ENCODE data around the gene KLC1. TPM values are rescaled to one million over a fixed set of nuclear protein-coding genes. Genes with fewer than 3 reads are reported as not detected.

KLC1 gene
- total RNA-seq, 6 experiments from 2014 or later, result 179 to 204 (median 189) TPM

GRCh38 chr14:103731481-103731880, 102.5 kb downstream of the KLC1 start:
- Mint-ChIP-seq H3K9me3 (no peaks in the 10 kb centered on the region), H3K27me3 (ENCODE audit: insufficient read depth) (peaks cover 5% of the 10 kb centered on the region), H3K36me3 (ENCODE audit: low read depth) (peaks cover 7% of the 10 kb centered on the region; the same call in 1 of the 2 replicates), H3K4me3 (no peak overlapping the region), H3K27ac (no peak overlapping the region), H3K4me1 (ENCODE audit: low read depth) (0 out of 2 replicates have a peak, but pooled peaks cover 5% of the 10 kb centered on the region)
- TF ChIP-seq, protein P1, sequence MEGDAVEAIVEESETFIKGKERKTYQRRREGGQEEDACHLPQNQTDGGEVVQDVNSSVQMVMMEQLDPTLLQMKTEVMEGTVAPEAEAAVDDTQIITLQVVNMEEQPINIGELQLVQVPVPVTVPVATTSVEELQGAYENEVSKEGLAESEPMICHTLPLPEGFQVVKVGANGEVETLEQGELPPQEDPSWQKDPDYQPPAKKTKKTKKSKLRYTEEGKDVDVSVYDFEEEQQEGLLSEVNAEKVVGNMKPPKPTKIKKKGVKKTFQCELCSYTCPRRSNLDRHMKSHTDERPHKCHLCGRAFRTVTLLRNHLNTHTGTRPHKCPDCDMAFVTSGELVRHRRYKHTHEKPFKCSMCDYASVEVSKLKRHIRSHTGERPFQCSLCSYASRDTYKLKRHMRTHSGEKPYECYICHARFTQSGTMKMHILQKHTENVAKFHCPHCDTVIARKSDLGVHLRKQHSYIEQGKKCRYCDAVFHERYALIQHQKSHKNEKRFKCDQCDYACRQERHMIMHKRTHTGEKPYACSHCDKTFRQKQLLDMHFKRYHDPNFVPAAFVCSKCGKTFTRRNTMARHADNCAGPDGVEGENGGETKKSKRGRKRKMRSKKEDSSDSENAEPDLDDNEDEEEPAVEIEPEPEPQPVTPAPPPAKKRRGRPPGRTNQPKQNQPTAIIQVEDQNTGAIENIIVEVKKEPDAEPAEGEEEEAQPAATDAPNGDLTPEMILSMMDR (IDR thresholded peaks at IDR 0.05), result no peak
- no peak for DNase-seq

DNA sequence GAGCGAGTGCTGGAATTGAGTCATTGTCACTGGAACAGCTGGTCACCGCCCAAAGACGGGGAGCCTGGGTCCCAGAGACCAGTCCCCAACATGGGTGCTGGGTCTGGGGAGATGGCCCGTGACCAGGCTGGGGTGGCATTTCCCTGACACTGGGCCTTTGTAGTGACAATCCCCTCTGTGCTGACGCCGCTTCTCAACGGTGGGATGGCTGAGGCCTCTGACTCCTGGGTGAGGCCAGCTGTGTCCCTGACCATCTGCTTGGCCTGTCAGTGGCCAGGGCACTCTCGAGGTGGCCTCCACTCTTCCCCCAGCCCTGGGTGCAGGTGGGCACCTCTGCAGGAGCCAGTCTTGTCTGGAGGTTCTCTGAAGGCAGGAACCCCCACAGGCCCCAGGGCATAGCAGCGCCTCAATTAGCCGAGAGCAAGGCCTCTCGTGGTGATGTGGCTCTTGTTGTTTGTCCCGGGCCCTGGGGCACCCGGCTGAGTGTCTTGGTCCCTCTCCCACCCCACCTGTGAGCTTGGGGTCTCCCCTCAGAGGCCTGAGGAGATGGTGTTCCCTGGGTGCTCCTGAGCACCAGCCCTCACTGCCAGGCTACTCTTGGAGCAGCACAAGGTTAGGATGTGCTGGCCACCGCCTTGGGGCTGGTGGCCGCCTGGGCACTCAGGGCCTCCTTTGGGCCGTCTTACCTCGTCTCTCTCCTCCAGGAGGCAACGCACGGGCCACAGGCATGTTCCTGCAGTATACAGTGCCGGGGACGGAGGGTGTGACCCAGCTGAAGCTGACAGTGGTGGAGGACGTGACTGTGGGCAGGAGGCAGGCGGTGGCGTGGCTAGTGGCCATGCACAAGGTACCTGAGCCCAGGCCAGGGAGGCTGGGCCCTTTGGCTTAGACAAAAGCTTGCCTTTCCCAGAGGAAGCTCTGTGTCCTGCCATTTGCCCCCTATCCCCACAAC, 103.2 kb downstream of the KLC1 start:
- no peak overlapping the region for H3K4me3 Mint-ChIP-seq
- peaks cover 7% of the 10 kb centered on the region; the same call in 1 of the 2 replicates for H3K36me3 Mint-ChIP-seq (ENCODE audit: low read depth)
- H3K27ac Mint-ChIP-seq, result no peak overlapping the region
- H3K4me1 Mint-ChIP-seq (ENCODE audit: low read depth), result 0 out of 2 replicates have a peak, but pooled peaks cover 5% of the 10 kb centered on the region
- no peaks in the 10 kb centered on the region for H3K9me3 Mint-ChIP-seq
- TF ChIP-seq, protein P1 (IDR thresholded peaks at IDR 0.05), result no peak
- H3K27me3 Mint-ChIP-seq (ENCODE audit: insufficient read depth), result peaks cover 5% of the 10 kb centered on the region
- no peak for DNase-seq

DNA sequence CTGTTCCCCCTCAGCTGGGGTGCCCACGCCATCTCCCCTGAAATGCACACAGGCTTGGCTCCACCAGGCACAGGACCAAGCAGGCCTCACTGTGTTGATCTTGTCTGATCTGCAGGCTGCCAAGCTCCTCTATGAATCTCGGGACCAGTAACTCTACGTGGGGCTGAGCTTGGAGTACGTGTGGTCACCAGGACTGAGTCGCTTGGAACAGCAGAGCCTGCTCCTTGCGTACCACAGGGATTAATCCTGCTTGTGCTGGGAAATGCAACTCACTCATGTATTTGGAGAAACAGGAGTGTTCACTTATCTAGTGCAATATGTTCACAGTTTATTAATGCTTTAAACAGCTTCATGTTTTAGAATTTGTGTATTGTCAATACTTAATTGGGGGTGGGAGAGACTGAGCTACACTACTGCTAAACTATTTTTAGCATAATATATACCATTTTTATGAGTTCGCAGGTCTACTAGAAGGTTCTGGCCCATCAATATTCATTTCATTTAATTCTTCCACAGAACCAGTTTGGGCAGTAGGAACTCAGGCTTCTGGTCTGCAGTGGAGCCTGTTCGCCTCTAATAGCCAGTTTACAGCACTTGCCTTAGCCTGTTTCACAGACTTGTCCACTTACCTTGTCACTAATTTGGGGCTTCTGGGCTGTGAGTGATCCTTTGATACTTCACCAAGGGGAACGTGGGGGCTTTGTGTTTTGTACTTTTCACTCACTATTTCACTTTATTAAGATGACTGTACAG, 104.0 kb downstream of the KLC1 start:
- Mint-ChIP-seq H3K4me1 (ENCODE audit: low read depth) (peaks cover 7% of the 10 kb centered on the region; the same call in 1 of the 2 replicates), H3K27ac (no peak overlapping the region), H3K36me3 (ENCODE audit: low read depth) (peaks cover 7% of the 10 kb centered on the region; the same call in 1 of the 2 replicates), H3K9me3 (no peaks in the 10 kb centered on the region), H3K27me3 (ENCODE audit: insufficient read depth) (peaks cover 5% of the 10 kb centered on the region), H3K4me3 (no peak overlapping the region)
- DNase-seq, result no peak
- TF ChIP-seq, protein P1 (IDR thresholded peaks at IDR 0.05), result no peak

- Mint-ChIP-seq H3K9me3 (no peaks in the 10 kb centered on the region), H3K4me1 (ENCODE audit: low read depth) (peaks cover 12% of the 10 kb centered on the region; the same call in 1 of the 2 replicates), H3K4me3 (no peak overlapping the region), H3K36me3 (ENCODE audit: low read depth) (peaks cover 3% of the 10 kb centered on the region; the same call in 1 of the 2 replicates), H3K27ac (no peak overlapping the region), H3K27me3 (ENCODE audit: insufficient read depth) (peaks cover 9% of the 10 kb centered on the region)
- peak; percentile 30 for DNase-seq
- TF ChIP-seq, protein P1 (IDR thresholded peaks at IDR 0.05), result no peak
These were observed 104.6 kb downstream of the KLC1 start for GRCh38 chr14:103733651-103734050.

DNA sequence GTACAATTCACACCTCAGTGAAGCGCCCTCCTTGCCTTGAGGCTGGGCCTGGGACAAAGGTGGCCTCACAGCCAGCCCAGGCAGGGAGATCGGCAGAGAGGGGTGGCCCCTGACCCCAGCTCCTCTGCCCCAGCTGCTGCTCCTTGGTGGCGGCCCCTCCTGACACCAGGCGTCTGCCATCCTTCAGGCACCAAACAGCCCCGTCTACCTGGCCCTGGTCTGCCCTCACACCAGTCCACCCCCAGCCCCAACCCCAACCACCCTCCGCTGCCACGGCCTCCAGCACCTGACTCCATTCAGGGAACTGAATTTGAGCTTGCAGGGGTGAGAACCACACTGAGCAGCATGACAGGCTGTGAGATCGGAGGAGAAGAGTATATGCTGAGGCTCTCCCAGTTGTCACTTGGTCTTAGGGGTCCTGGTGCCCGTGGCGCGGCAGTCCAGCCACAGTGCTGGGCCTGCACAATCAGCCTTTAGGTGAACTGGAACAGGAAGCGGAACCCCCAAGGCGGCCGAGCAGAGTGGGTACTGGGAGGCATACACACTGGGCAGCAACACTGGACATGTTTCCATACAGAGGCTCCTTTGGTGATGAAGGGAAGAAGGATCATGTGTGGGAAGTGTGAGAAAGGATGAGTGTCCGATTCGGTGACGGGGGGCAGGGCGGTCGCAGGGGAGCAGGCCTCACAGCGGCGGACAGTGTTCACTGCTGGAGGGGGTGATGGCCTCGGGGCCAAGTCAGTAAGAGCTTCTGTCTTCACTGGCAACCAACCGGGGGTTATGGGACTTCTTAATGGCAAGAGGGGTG, 105.3 kb downstream of the KLC1 start:
- Mint-ChIP-seq H3K27me3 (ENCODE audit: insufficient read depth) (peaks cover 9% of the 10 kb centered on the region), H3K27ac (no peak overlapping the region), H3K36me3 (ENCODE audit: low read depth) (no peaks in the 10 kb centered on the region; the same call in 1 of the 2 replicates), H3K9me3 (no peaks in the 10 kb centered on the region), H3K4me3 (no peak overlapping the region), H3K4me1 (ENCODE audit: low read depth) (peaks cover 12% of the 10 kb centered on the region; the same call in 1 of the 2 replicates)
- TF ChIP-seq, protein P1 (IDR thresholded peaks at IDR 0.05), result no peak
- DNase-seq, result no peak

Measured in HFFc6 (cell line).